Activated CD8-positive, alpha-beta T cell treated with anti-CD3 and anti-CD28 coated beads, Interleukin-2, amount 10 ng/mL, durations not matched to agents 7 days and 5 days (primary cell): Measurements from ENCODE around the gene EXTL1. TPM values are rescaled to one million over a fixed set of nuclear protein-coding genes. Genes with fewer than 3 reads are reported as not detected.

ENCODE experiments used
- ATAC-seq: fragments of 150-1000 bp; cut with Tn5 transposase; one replicate; pipeline ENCODE4 v1.10.0; 2021; ENCODE audit warnings: moderate library complexity
- CTCF ChIA-PET: fragments of 350-600 bp; sonication (Branson Sonifier 250); formaldehyde crosslinking; loops from one replicate; lab custom pipeline; 2021; ENCODE audit warnings: antibody characterized with exemption; lab: Charles Lee
- POLR2A ChIA-PET: fragments of 350-600 bp; sonication (Branson Sonifier 250); formaldehyde crosslinking; loops from one replicate; lab custom pipeline; 2021; ENCODE audit warnings: antibody characterized with exemption; lab: Charles Lee
- DNase-seq: peaks from one replicate; pipeline ENCODE4 v3.0.0-alpha.2; 2020
- H3K27ac Mint-ChIP-seq: one replicate; pipeline ENCODE4 v1.8.0; 2021; ENCODE audit warnings: mild to moderate bottlenecking, mixed read lengths
- H3K27me3 Mint-ChIP-seq: one replicate; pipeline ENCODE4 v1.8.0; 2021; ENCODE audit warnings: low read depth, mixed read lengths
- H3K36me3 Mint-ChIP-seq: one replicate; pipeline ENCODE4 v1.8.0; 2021; ENCODE audit warnings: low read depth, mixed read lengths
- H3K4me1 Mint-ChIP-seq: one replicate; pipeline ENCODE4 v1.8.0; 2021; ENCODE audit warnings: low read depth, mixed read lengths
- H3K4me3 Mint-ChIP-seq: one replicate; pipeline ENCODE4 v1.8.0; 2021; ENCODE audit warnings: mild to moderate bottlenecking, mixed read lengths
- H3K9me3 Mint-ChIP-seq: one replicate; pipeline ENCODE4 v1.8.0; 2022; ENCODE audit warnings: mixed read lengths; ENCODE audit not compliant: insufficient read depth
- total RNA-seq, 2 experiments: library from RNA; stranded (reverse); gene quantifications; one replicate each; pipeline ENCODE4 v1.2.3, GENCODE V29; 2021

Gene EXTL1
- total RNA-seq, 2 experiments from 2014 or later: not detected

- CTCF ChIA-PET: no interaction called here
Observed at GRCh38 chr1:26015358-26015757, 6.2 kb upstream of the EXTL1 start.

DNA sequence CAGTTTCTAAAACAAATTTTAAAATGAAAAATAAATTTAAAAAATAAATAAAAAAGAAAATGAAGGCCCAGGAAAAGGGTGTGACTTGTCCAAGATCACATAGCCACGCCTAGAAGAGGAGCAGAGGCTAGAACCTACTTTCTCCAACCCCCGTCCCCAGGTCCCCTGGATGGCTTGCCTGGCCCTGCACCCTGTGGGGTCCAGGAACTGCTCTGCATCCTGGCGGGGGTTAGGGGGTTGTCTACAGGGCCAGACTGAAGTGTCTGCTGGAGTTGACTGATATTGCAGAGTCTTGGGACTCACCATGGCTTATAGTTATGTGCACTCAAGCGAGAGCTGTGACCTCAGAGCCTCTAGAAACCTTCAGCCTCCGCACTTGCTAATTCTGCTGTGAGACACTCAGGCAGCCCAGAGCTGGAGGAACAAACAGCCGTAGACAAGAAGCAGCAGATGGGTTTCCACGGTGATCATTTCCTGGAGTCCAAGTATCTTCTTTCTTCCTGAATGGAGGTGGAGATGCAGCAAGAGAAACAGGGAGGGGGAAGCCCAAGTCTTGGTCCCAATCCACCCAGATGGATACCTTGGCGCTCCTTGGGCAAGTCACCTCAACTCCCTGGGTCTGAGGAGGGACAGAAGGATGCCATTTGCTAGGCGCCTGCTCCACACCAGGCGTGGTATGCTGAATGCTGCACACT, 5.2 kb upstream of the EXTL1 start:
- no peaks in the 10 kb centered on the region for H3K9me3 Mint-ChIP-seq
- H3K27me3 Mint-ChIP-seq: peaks cover 12% of the 10 kb centered on the region
- POLR2A ChIA-PET: no interaction called here
- peak overlapping the region; percentile 20 for H3K27ac Mint-ChIP-seq
- ATAC-seq: no peak
- DNase-seq: no peak
- CTCF ChIA-PET: interaction anchor here (1.3 to 2.7 kb wide), 4 partner anchors 19 to 153 kb away, joined by 3 to 11 read pairs (median 8); partner anchors contain the start of genes C1orf232, PAFAH2 and ZNF593
- H3K4me1 Mint-ChIP-seq: peaks cover 29% of the 10 kb centered on the region
- no peak overlapping the region for H3K4me3 Mint-ChIP-seq
- H3K36me3 Mint-ChIP-seq: no peaks in the 10 kb centered on the region

More at GRCh38 chr1:26015358-26015757, 6.2 kb upstream of the EXTL1 start:
- ATAC-seq (no peak), DNase-seq (no peak)
- Mint-ChIP-seq H3K36me3 (no peaks in the 10 kb centered on the region), H3K4me1 (peaks cover 28% of the 10 kb centered on the region), H3K4me3 (no peak overlapping the region), H3K9me3 (no peaks in the 10 kb centered on the region), H3K27me3 (peaks cover 14% of the 10 kb centered on the region), H3K27ac (no peak overlapping the region)
- POLR2A ChIA-PET: no interaction called here

DNA sequence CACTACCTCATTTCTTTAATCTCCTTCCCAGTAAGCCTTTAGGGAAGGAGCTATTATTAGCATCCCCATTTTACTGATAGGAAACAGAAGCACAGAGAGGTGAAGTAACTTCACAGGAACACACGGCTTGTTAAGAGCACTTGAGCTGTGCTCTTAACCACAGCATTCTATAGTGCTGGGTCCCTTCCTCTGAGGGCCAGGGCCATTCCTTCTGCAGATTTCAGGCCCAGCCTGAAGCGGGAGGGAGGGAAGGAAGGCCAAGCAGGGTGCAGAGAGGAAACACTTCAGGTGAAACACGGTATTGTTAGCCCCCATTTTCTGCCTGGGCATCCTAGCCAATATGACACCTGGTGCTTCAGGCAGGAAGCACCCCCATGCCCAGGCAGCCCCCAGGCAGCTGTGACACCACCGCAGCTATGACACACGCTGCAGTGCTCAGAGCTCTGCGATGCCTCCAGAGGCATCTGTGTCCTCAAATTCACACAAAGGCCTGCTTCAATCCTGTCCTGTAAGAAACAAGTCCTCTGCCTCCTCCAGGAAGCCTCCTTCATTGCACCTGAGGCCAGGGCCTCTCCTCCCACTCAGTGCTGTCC, 4.5 kb upstream of the EXTL1 start:
- ChIA-PET CTCF (interaction anchor here (0.8 to 2.7 kb wide), 5 partner anchors 18 to 152 kb away, joined by 3 to 11 read pairs (median 5); partner anchors contain the start of genes C1orf232, PAFAH2 and ZNF593), POLR2A (no interaction called here)
- Mint-ChIP-seq H3K36me3 (no peaks in the 10 kb centered on the region), H3K27me3 (peaks cover 15% of the 10 kb centered on the region), H3K4me1 (peaks cover 29% of the 10 kb centered on the region), H3K9me3 (no peaks in the 10 kb centered on the region), H3K4me3 (no peak overlapping the region), H3K27ac (peak overlapping the region; percentile 20)
- peak; percentile 42 for ATAC-seq
- peak; percentile 32 for DNase-seq

- ATAC-seq: no peak
Observed at GRCh38 chr1:26017606-26018005, 4.0 kb upstream of the EXTL1 start.

DNA sequence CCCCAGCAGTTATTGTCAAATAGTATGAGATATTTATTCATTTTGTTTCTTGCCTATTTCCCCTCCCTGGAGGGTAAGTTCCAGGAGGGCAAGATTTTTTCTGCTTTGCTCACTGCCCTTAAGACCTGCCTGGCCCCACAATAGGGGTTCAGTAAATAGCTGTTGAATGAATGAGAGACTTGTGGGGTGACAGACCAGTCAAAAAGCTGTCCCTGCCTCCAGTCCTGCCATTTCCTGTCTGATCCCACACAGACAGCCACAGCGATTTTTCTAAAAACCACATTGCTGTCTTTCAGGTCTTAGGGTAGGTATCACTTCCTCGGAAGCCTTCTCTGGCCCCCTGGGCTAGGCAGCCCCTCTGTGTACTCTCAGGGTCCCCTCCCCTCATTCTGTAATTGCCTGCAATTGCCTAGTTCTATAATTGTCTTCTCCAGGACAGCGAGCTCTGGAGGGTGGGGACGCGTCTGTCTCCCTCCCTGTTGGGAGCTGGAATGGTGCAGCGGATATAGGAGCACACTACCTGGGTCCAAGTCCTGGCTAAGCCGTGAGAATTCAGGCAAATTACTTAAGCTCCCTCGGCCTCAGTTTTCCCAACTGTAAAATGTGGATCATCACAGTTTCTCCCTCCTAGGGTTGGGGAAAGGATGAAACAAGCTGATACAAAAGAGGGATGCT, 1.8 kb upstream of the EXTL1 start:
- Mint-ChIP-seq H3K4me3 (no peak overlapping the region), H3K27me3 (peaks cover 15% of the 10 kb centered on the region), H3K36me3 (no peaks in the 10 kb centered on the region), H3K4me1 (peaks cover 29% of the 10 kb centered on the region), H3K9me3 (no peaks in the 10 kb centered on the region), H3K27ac (no peak overlapping the region)
- POLR2A ChIA-PET: no interaction called here
- CTCF ChIA-PET: interaction anchor here (0.8 to 1.5 kb wide), 4 partner anchors 10 to 40 kb away, joined by 3 to 9 read pairs (median 4); partner anchors contain the start of gene PAFAH2
- DNase-seq (peak; percentile 46), ATAC-seq (no peak)

More at GRCh38 chr1:26017606-26018005, 4.0 kb upstream of the EXTL1 start:
- Mint-ChIP-seq H3K27ac (no peak overlapping the region), H3K9me3 (no peaks in the 10 kb centered on the region), H3K27me3 (peaks cover 15% of the 10 kb centered on the region), H3K4me1 (peaks cover 29% of the 10 kb centered on the region), H3K36me3 (no peaks in the 10 kb centered on the region), H3K4me3 (no peak overlapping the region)
- ChIA-PET POLR2A (no interaction called here), CTCF (interaction anchor here (0.8 to 2.7 kb wide), 6 partner anchors 17 to 152 kb away, joined by 3 to 11 read pairs (median 4); partner anchors contain the start of genes C1orf232, PAFAH2 and ZNF593)
- no peak for DNase-seq

DNA sequence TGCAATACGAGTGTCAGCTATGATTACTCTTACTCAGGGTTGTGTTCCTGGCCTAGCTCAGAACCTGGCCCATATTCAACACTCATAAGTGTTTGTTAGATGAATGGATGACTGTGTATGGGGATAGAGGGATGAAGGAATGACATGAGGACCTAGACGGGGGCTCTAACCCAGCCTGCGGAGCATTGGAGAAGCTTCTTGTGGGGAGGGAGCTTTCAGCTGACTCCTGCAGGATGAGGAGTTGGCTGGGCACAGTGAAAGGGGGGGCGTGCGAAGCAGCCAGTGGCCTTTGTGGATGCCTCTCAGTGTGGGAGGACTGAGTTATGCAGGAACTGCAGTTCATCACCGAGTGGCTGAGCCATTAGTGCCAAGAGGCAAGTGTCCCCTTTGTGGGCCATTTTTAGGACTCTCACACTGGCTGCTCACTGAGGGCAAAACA, 1.2 kb upstream of the EXTL1 start:
- ChIA-PET CTCF (interaction anchor here (0.8 to 1.5 kb wide), 3 partner anchors 10 to 23 kb away, joined by 3 to 9 read pairs (median 5); partner anchors contain the start of gene PAFAH2), POLR2A (no interaction called here)
- no peaks in the 10 kb centered on the region for H3K36me3 Mint-ChIP-seq
- no peak overlapping the region for H3K4me3 Mint-ChIP-seq
- H3K27me3 Mint-ChIP-seq: peaks cover 15% of the 10 kb centered on the region
- DNase-seq (no peak), ATAC-seq (no peak)
- H3K27ac Mint-ChIP-seq: no peak overlapping the region
- no peaks in the 10 kb centered on the region for H3K9me3 Mint-ChIP-seq
- peaks cover 29% of the 10 kb centered on the region for H3K4me1 Mint-ChIP-seq

GRCh38 chr1:26020941-26021646, 481 bp upstream of the EXTL1 start:
- DNase-seq (no peak), ATAC-seq (no peak)
- ChIA-PET POLR2A (interaction anchor here (0.5 kb wide), 1 partner anchor 44 kb away, joined by 3 read pairs; no protein-coding TSS in a partner anchor), CTCF (interaction anchor here (1.0 to 1.5 kb wide), 2 partner anchors 15 kb away, joined by 4 to 5 read pairs; no protein-coding TSS in a partner anchor)
- no peak overlapping the region for H3K4me3 Mint-ChIP-seq
- H3K27ac Mint-ChIP-seq: no peak overlapping the region
- H3K4me1 Mint-ChIP-seq: peaks cover 29% of the 10 kb centered on the region
- no peaks in the 10 kb centered on the region for H3K36me3 Mint-ChIP-seq
- H3K27me3 Mint-ChIP-seq: peaks cover 15% of the 10 kb centered on the region
- H3K9me3 Mint-ChIP-seq: no peaks in the 10 kb centered on the region

- DNase-seq: no peak
- ATAC-seq: no peak
- H3K4me1 Mint-ChIP-seq: peaks cover 20% of the 10 kb centered on the region
Observed at GRCh38 chr1:26022404-26022779, 817 bp downstream of the EXTL1 start.

DNA sequence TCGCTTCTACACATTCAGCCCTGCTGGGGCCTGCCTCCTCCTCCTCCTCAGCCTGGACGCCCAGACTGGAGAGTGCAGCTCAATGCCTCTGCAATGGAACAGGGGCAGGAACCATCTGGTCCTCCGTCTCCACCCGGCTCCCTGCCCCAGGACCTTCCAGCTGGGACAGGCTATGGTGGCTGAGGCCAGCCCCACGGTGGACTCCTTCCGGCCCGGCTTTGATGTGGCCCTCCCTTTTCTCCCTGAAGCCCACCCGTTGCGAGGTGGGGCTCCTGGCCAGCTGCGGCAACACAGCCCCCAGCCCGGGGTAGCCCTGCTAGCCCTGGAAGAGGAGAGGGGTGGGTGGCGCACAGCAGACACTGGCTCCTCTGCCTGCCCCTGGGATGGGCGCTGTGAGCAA, 1.4 kb downstream of the EXTL1 start:
- Mint-ChIP-seq H3K27ac (no peak overlapping the region), H3K27me3 (peaks cover 18% of the 10 kb centered on the region)
- CTCF ChIA-PET: interaction anchor here (1.1 to 2.6 kb wide), 2 partner anchors 122 to 127 kb away, joined by 4 to 5 read pairs; no protein-coding TSS in a partner anchor

More at GRCh38 chr1:26022404-26022779, 817 bp downstream of the EXTL1 start:
- no peak overlapping the region for H3K4me3 Mint-ChIP-seq
- H3K9me3 Mint-ChIP-seq: no peaks in the 10 kb centered on the region
- CTCF ChIA-PET: interaction anchor here (1.1 to 2.6 kb wide), 2 partner anchors 123 to 127 kb away, joined by 4 to 5 read pairs; no protein-coding TSS in a partner anchor
- no peaks in the 10 kb centered on the region for H3K36me3 Mint-ChIP-seq
- POLR2A ChIA-PET: interaction anchor here (1.3 kb wide), 1 partner anchor 202 kb away, joined by 3 read pairs; the partner anchor contains the start of gene MTFR1L
- no peak overlapping the region for H3K27ac Mint-ChIP-seq
- peaks cover 18% of the 10 kb centered on the region for H3K27me3 Mint-ChIP-seq

GRCh38 chr1:26023826-26024225, 2.3 kb downstream of the EXTL1 start:
- DNase-seq (no peak), ATAC-seq (no peak)
- CTCF ChIA-PET: interaction anchor here (2.6 kb wide), 1 partner anchor 128 kb away, joined by 5 read pairs; no protein-coding TSS in a partner anchor
- POLR2A ChIA-PET: no interaction called here
- Mint-ChIP-seq H3K4me3 (no peak overlapping the region), H3K27me3 (peaks cover 15% of the 10 kb centered on the region), H3K36me3 (no peaks in the 10 kb centered on the region), H3K9me3 (no peaks in the 10 kb centered on the region), H3K27ac (no peak overlapping the region), H3K4me1 (peaks cover 15% of the 10 kb centered on the region)

More for the DNA sequence above, 1.4 kb downstream of the EXTL1 start:
- POLR2A ChIA-PET: interaction anchor here (1.3 kb wide), 1 partner anchor 203 kb away, joined by 3 read pairs; the partner anchor contains the start of gene MTFR1L
- H3K4me3 Mint-ChIP-seq: no peak overlapping the region
- H3K4me1 Mint-ChIP-seq: peaks cover 19% of the 10 kb centered on the region
- no peak for DNase-seq
- ATAC-seq: no peak
- no peaks in the 10 kb centered on the region for H3K9me3 Mint-ChIP-seq
- H3K36me3 Mint-ChIP-seq: no peaks in the 10 kb centered on the region

GRCh38 chr1:26025060-26025459, 3.5 kb downstream of the EXTL1 start:
- DNase-seq (no peak), ATAC-seq (no peak)
- no peak overlapping the region for H3K27ac Mint-ChIP-seq
- peaks cover 15% of the 10 kb centered on the region for H3K27me3 Mint-ChIP-seq
- POLR2A ChIA-PET: no interaction called here
- H3K4me1 Mint-ChIP-seq: peaks cover 4% of the 10 kb centered on the region
- CTCF ChIA-PET: no interaction called here
- no peak overlapping the region for H3K4me3 Mint-ChIP-seq
- H3K9me3 Mint-ChIP-seq: no peaks in the 10 kb centered on the region
- H3K36me3 Mint-ChIP-seq: no peaks in the 10 kb centered on the region
